CD4-positive, alpha-beta T cell (primary cell): Measurements from ENCODE around the gene CSRNP3. TPM values are rescaled to one million over a fixed set of nuclear protein-coding genes. Genes with fewer than 3 reads are reported as not detected.

Experiments used
- ATAC-seq: fragments of 200-7000 bp; cut with Tn5 transposase; one replicate; pipeline ENCODE4 v1.10.0; 2022; ENCODE audit warnings: mild to moderate bottlenecking; ENCODE audit not compliant: poor library complexity
- CTCF ChIA-PET: fragments of 350-600 bp; sonication (Branson Sonifier 250); formaldehyde crosslinking; loops from one replicate; lab custom pipeline; 2021; ENCODE audit warnings: antibody characterized with exemption, inconsistent platforms; lab: Charles Lee
- POLR2A ChIA-PET: fragments of 350-600 bp; sonication (Branson Sonifier 250); formaldehyde crosslinking; loops from one replicate; lab custom pipeline; 2021; ENCODE audit warnings: antibody characterized with exemption, inconsistent platforms; lab: Charles Lee
- DNase-seq, 14 experiments: peaks; one replicate each; pipeline ENCODE4 v3.0.0-alpha.2; 2013 to 2020; ENCODE audit warnings: mixed read lengths in 2 of 14
- H3K27ac ChIP-seq, 2 donors: one replicate each; pipeline versions ENCODE4 v1.5.1 to v1.7.0; 2013; ENCODE audit warnings: low read length in 2 of 2, low read depth in 1 of 2, mild to moderate bottlenecking in 1 of 2
- H3K27me3 ChIP-seq, 2 experiments: 1 replicate in 1 of 2; 2 replicates in 1 of 2; pipeline versions ENCODE4 v1.6.1 to v1.7.0; 2013; ENCODE audit warnings: low read length in 2 of 2, control low read depth in 1 of 2, mild to moderate bottlenecking in 1 of 2, moderate library complexity in 1 of 2; ENCODE audit not compliant: insufficient read depth in 2 of 2, control insufficient read depth in 1 of 2
- H3K36me3 ChIP-seq: one replicate; pipeline ENCODE4 v1.6.1; 2013; ENCODE audit warnings: low read length, control low read depth; ENCODE audit not compliant: insufficient read depth
- H3K4me1 ChIP-seq: one replicate; pipeline ENCODE4 v1.6.1; 2013; ENCODE audit warnings: low read length, control low read depth; ENCODE audit not compliant: insufficient read depth
- H3K4me3 ChIP-seq: one replicate; pipeline ENCODE4 v1.5.1; 2013; ENCODE audit warnings: mild to moderate bottlenecking, low read length, moderate library complexity
- H3K9me3 ChIP-seq, 2 experiments: 1 replicate in 1 of 2; 2 replicates in 1 of 2; pipeline versions ENCODE4 v1.6.1 to v1.7.0; 2013; ENCODE audit warnings: low read length in 2 of 2, mild to moderate bottlenecking in 2 of 2, control low read depth in 1 of 2, moderate library complexity in 1 of 2; ENCODE audit not compliant: control insufficient read depth in 1 of 2, insufficient read depth in 1 of 2
- H3K27ac Mint-ChIP-seq: one replicate; pipeline ENCODE4 v1.8.0; 2020; ENCODE audit warnings: mixed read lengths
- H3K27me3 Mint-ChIP-seq: one replicate; pipeline ENCODE4 v1.8.0; 2021; ENCODE audit warnings: mixed read lengths
- H3K36me3 Mint-ChIP-seq: one replicate; pipeline ENCODE4 v1.8.0; 2021; ENCODE audit warnings: low read depth, mixed read lengths
- H3K4me1 Mint-ChIP-seq: one replicate; pipeline ENCODE4 v1.8.0; 2021; ENCODE audit warnings: low read depth, mixed read lengths
- H3K4me3 Mint-ChIP-seq: one replicate; pipeline ENCODE4 v1.8.0; 2020; ENCODE audit warnings: mild to moderate bottlenecking, mixed read lengths
- H3K9me3 Mint-ChIP-seq: one replicate; pipeline ENCODE4 v1.8.0; 2020; ENCODE audit warnings: mixed read lengths
- intact Hi-C, 2 experiments: fragments of 100-400 bp; cut with DNase I in 1 of 2; cut with micrococcal nuclease in 1 of 2; formaldehyde crosslinking; loops; one replicate each; pipeline versions ENCODE4 v1.15.1 to v1.9.0; 2023 to 2025; cut with DNase I, micrococcal nuclease
- total RNA-seq, 174 experiments: library from RNA in 2 of 174; stranded (reverse) in 2 of 174; gene quantifications; one replicate each; pipeline ENCODE4 v1.2.3 and lab custom pipeline; 2021 to 2026
- TF ChIP-seq, protein P1 (sequence below): fragments of 200-600 bp; IDR thresholded peaks from one replicate; pipeline ENCODE4 v1.8.0; 2022; ENCODE audit warnings: antibody characterized with exemption, mild to moderate bottlenecking

CSRNP3 gene
- total RNA-seq, 2 experiments from 2014 or later, result not detected

DNA sequence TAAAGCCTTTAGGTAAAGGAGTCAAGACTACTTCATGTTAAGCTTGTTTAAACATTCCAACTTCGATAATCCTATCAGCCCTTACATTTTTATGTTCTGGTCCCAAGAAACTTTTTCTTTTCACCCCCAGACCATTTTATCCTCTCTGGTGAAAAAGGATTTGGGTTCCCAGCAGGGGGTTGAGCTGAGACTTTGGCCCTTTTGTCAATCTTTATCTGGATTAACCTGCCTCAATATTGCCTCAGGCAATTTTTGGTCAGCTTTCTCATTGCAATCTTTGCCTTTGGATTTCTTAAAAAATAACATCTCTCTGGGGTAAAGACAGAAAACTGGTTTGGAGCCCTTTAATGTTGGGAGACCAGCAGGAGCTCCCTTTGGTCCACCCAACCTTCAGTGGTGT is 33.9 kb upstream of the CSRNP3 start:
- CTCF ChIA-PET, result no interaction called here
- no peaks in the 10 kb centered on the region for H3K4me1 ChIP-seq
- TF ChIP-seq, protein P1, sequence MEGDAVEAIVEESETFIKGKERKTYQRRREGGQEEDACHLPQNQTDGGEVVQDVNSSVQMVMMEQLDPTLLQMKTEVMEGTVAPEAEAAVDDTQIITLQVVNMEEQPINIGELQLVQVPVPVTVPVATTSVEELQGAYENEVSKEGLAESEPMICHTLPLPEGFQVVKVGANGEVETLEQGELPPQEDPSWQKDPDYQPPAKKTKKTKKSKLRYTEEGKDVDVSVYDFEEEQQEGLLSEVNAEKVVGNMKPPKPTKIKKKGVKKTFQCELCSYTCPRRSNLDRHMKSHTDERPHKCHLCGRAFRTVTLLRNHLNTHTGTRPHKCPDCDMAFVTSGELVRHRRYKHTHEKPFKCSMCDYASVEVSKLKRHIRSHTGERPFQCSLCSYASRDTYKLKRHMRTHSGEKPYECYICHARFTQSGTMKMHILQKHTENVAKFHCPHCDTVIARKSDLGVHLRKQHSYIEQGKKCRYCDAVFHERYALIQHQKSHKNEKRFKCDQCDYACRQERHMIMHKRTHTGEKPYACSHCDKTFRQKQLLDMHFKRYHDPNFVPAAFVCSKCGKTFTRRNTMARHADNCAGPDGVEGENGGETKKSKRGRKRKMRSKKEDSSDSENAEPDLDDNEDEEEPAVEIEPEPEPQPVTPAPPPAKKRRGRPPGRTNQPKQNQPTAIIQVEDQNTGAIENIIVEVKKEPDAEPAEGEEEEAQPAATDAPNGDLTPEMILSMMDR, result no peak
- H3K36me3 ChIP-seq, result no peaks in the 10 kb centered on the region
- H3K27me3 Mint-ChIP-seq, result no peaks in the 10 kb centered on the region
- DNase-seq, result no peak
- H3K9me3 ChIP-seq, result no peaks in the 10 kb centered on the region
- no peak for ATAC-seq
- intact Hi-C loops, result no loop called here
- H3K4me3 ChIP-seq, result no peak overlapping the region
- no peaks in the 10 kb centered on the region for H3K36me3 Mint-ChIP-seq
- H3K27ac ChIP-seq, result no peak overlapping the region
- H3K27me3 ChIP-seq, result no peaks in the 10 kb centered on the region
- no peak overlapping the region for H3K27ac Mint-ChIP-seq
- H3K4me1 Mint-ChIP-seq, result peaks cover 12% of the 10 kb centered on the region
- POLR2A ChIA-PET, result no interaction called here
- H3K4me3 Mint-ChIP-seq, result no peak overlapping the region
- no peaks in the 10 kb centered on the region for H3K9me3 Mint-ChIP-seq

DNA sequence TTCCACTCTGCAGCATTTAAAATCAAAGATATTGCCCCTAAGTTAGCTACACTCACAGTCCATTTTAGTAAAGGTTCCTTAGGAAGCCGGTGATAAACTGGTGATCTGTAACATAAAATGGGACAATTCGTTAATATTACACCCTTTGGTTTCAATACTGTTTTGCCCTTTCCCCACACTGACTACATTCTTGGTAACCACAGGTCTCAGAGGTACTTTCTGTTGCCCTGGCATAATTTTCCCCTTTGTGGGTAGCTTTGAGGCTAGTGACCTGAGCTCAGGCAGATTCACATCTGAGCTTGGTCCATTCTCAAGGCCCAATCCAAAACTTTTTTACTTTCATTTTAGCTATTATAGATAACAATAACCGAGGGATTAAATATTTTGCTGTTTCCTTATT is 32.9 kb upstream of the CSRNP3 start:
- Mint-ChIP-seq H3K27me3 (no peaks in the 10 kb centered on the region), H3K4me1 (peaks cover 12% of the 10 kb centered on the region), H3K4me3 (no peak overlapping the region), H3K9me3 (no peaks in the 10 kb centered on the region), H3K27ac (no peak overlapping the region), H3K36me3 (no peaks in the 10 kb centered on the region)
- ChIA-PET POLR2A (interaction anchor here (0.8 kb wide), 1 partner anchor 595 kb away, joined by 3 read pairs; the partner anchor contains the start of gene COBLL1), CTCF (no interaction called here)
- no peak overlapping the region for H3K27ac ChIP-seq
- H3K4me1 ChIP-seq, result no peaks in the 10 kb centered on the region
- no peaks in the 10 kb centered on the region for H3K27me3 ChIP-seq
- TF ChIP-seq, protein P1, result no peak
- DNase-seq, result no peak
- H3K36me3 ChIP-seq, result no peaks in the 10 kb centered on the region
- ATAC-seq, result no peak
- intact Hi-C loops, result no loop called here
- no peak overlapping the region for H3K4me3 ChIP-seq
- H3K9me3 ChIP-seq, result no peaks in the 10 kb centered on the region

DNA sequence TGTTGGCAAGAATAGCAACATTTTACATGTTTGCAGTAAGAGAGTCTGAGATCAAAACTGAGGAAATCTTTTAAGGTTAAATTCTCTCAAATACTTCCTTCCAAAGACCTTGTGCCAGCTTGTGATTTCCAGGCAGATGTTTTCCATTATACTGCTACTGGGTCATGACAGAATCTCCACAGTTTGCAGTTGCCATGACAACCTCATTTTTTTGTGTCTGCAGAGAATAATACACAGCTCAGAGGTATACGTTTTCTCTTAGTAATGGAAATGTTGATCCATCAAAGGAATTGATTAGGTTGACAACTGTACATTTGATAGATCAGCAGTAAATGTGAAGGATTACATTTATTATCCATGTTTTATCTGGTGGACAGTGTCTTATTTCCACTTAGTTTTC is 29.1 kb upstream of the CSRNP3 start:
- peak overlapping the region; percentile 7 for H3K27ac Mint-ChIP-seq
- H3K4me1 ChIP-seq, result peaks cover 2% of the 10 kb centered on the region

More for the DNA sequence above, 29.1 kb upstream of the CSRNP3 start:
- H3K4me1 Mint-ChIP-seq, result peaks cover 35% of the 10 kb centered on the region
- no peaks in the 10 kb centered on the region for H3K27me3 Mint-ChIP-seq
- CTCF ChIA-PET, result interaction anchor here (1.2 kb wide), 1 partner anchor 15 kb away, joined by 3 read pairs; no protein-coding TSS in a partner anchor
- H3K4me3 Mint-ChIP-seq, result no peak overlapping the region
- H3K27me3 ChIP-seq, result no peaks in the 10 kb centered on the region
- no peaks in the 10 kb centered on the region for H3K36me3 Mint-ChIP-seq
- no peak overlapping the region for H3K4me3 ChIP-seq
- H3K9me3 Mint-ChIP-seq, result no peaks in the 10 kb centered on the region
- intact Hi-C loops, result no loop called here
- DNase-seq (peak in 3 of 14 experiments; percentile 6 to 15 (median 15)), ATAC-seq (peak; percentile 24)
- H3K36me3 ChIP-seq, result no peaks in the 10 kb centered on the region
- no peaks in the 10 kb centered on the region for H3K9me3 ChIP-seq
- no peak overlapping the region for H3K27ac ChIP-seq
- POLR2A ChIA-PET, result interaction anchor here (1.3 kb wide), 1 partner anchor 10 kb away, joined by 4 read pairs; no protein-coding TSS in a partner anchor
- TF ChIP-seq, protein P1, result no peak
